RPMI8226 (cell line): ENCODE results near the gene HNRNPL.
"Not testable (repeated sequence)": the region's sequence is repeated elsewhere in the genome, so short reads cannot be mapped to it uniquely, and the experiment has no call there.

Experiments used
- DNase-seq: peaks from one replicate; pipeline ENCODE4 v3.0.0-alpha.2; 2015

The HNRNPL gene

GRCh38 chr19:38821230-38821825, 28.5 kb downstream of the HNRNPL start:
- not testable (repeated sequence) for DNase-seq

DNA sequence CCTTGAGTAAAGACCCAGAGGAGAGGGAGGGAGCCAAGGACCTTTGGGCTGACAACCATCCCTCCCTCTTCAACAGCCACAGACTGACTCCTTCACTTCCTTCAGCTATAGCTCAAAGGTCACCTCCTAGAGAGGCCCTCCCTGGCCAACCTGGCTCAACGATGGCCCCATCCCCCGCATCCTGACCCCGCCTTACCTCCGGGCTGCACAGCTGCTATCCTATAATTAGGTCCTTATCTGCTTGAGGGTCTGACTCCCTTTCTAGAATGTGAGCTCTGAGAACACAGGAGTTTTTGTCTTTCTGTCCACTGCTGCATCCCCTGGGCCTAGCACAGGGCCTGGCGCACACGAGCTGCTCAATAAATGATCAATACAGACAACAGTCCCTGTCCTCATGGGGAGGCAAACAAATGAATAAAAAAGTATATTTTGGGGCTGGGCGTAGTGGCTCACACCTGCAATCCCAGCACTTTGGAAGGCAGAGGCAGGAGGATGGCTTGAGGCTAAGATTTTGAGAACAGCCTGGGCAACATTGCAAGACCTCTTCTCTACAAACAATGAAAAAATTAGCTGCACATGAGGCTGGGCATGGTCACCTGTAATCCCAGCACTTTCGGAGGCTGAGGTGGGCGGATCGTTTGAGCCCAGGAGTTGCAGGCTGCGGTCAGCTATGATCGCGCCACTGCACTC, 30.4 kb downstream of the HNRNPL start:
- no peak for DNase-seq

DNA sequence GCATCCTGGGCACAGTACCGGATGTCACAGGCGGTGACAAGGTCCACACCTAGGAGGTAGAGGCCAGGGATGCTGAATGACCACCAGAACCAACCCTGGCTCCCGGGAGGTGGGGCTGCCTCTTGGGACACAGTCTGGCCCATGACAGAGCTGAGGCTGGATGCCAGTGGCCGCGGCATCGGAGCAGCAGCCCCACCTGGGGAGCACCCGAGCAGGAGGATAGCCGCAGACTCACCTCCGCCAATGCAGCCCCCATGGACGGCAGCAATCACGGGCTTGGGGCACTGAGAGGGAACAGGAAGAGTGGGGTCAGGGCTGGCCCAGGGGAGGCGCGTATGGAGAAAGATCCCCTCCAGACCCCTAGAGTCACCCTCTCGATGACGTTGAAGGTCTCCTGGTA, 32.7 kb downstream of the HNRNPL start:
- DNase-seq: no peak

GRCh38 chr19:38816131-38816750, 33.5 kb downstream of the HNRNPL start:
- no peak for DNase-seq

DNA sequence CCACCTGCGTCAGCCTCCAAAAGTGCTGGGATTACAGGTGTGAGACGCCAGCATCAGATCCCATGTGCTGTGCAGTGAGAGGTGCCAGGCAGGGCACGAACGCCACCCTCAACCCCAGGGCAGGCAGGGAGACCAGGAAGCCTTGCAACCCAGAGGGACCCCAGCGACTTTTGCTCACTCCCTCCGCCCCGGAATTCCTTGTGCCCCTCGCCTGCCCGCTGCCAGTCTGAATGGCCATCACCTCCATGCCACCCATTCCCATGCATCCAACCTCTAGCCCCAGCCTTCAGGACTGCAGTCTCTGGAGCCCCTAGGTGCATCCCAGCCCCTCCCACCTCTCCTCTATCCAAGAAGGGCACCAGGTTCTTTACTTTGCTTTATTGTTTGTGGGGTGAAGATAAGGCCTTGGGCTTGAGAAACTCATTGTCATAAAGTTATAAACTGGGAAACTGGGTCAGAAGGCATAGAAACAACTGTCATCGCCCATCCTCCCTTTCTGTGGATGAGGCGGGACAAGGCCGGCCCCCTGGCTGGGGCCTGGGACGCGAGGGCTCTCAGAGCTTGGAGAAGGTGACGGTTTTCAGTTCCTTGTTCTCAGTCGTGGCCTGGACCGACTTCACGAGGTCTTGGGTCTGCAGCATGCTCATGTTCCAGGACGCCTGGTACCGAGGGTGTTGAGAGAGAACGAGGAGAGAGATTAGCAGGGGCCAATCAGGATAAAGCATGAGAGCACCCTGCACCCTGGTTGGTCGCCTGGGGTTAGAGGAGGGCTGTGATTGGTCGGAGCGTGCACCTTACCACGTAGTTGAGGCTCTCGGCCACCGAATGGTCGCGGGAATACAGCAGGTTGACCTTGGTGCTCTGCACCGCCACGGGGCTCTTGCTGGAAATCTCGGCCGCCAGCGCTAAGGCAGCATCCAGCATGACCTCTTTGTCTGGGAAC, 34.5 kb downstream of the HNRNPL start:
- DNase-seq: no peak

GRCh38 chr19:38813932-38814331, 35.9 kb downstream of the HNRNPL start:
- not testable (repeated sequence) for DNase-seq

GRCh38 chr19:38813323-38813722, 36.5 kb downstream of the HNRNPL start:
- no peak for DNase-seq

- no peak for DNase-seq
Measured at GRCh38 chr19:38812841-38813320, 36.9 kb downstream of the HNRNPL start, which contains the start of gene LGALS4. Gene LGALS4, minus strand, starts transcription at chr19:38812945. Its CDS starts 59 bp downstream, at chr19:38812886.

DNA sequence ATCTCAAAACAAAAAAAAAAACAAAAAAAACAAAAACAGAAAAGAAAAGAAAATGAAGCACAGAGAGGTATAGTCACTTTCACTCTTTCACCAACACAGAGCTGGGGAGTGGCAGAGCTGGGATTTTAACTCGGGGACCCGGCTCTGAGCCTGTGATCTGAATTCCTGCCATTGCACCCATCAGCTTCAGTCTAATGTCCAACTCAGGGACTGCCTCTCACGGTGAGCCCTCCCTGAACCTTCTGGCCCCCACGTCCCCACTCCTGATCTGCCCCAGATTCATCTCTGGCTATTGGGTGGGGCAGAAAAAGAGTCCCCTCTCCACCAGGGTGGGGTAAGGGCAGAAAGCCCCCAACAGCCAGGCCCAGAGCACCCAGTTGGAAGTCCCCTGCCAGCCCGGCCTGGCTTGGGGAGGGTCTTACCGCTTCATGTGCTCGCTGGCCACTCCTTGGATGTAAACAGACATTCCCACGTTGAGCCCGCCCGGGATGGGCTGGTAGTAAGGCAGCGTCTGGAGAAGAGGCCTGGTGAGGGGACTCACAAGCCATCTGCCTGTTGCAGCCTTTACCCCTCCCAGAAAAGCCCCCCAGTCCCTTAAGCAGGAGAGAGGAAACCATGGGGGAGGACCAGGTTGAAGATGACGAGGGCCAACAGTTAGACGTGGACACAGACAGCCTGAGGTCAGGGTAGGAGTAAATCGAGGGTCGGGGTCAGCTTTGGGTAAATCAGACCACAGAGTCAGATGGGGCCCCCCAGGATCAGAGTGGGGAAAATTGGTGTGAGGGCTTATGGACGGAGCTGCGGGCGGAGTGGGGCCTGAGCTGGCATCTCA, 37.6 kb downstream of the HNRNPL start:
- no peak for DNase-seq

- DNase-seq: no peak
Measured at GRCh38 chr19:38809592-38810252, 40.1 kb downstream of the HNRNPL start.

DNA sequence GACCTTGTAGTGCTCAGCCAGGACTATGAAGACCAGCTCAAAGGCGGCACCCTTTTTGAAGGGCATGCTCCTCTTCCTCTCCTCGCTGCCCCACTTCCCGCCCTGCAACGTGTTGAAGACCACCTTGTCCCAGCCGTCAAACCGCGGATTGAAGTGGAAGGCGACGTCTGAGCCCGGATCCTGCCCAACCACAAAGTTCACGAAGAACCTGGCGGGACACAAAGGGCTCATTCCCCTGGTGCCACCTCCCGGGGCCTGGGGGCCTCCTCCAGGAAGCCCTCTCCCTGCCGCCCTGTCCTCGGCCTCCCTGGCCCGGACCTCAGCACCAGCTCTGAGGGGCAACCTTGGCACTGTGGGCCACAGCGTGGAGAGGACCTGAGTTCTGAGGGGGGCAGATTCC, 41.0 kb downstream of the HNRNPL start:
- DNase-seq: no peak

DNA sequence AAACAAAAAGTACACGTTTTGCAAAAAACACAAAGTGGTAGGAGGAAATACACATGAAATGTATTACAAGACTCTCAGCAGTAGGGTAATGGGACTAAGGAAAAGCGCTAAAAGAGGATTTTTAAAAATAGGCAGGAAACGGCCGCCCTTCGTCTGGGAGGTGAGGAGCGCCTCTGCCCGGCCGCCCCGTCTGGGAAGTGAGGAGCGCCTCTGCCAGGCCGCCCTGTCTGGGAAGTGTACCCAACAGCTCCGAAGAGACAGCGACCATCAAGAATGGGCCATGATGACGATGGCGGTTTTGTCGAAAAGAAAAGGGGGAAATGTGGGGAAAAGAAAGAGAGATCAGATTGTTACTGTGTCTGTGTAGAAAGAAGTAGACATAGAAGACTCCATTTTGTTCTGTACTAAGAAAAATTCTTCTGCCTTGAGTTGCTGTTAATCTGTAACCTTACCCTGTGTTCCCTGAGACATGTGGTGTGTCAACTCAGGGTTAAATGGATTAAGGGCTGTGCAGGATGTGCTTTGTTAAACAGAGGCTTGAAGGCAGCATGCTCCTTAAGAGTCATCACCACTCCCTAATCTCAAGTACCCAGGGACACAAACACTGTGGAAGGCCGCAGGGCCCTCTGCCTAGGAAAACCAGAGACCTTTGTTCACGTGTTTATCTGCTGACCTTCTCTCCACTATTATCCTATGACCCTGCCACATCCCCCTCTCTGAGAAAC, 42.2 kb downstream of the HNRNPL start:
- not testable (repeated sequence) for DNase-seq

GRCh38 chr19:38806371-38806770, 43.4 kb downstream of the HNRNPL start:
- DNase-seq: no peak

- no peak for DNase-seq
Measured at GRCh38 chr19:38805180-38805579, 44.6 kb downstream of the HNRNPL start.

GRCh38 chr19:38803543-38803942, 46.2 kb downstream of the HNRNPL start:
- no peak for DNase-seq

DNA sequence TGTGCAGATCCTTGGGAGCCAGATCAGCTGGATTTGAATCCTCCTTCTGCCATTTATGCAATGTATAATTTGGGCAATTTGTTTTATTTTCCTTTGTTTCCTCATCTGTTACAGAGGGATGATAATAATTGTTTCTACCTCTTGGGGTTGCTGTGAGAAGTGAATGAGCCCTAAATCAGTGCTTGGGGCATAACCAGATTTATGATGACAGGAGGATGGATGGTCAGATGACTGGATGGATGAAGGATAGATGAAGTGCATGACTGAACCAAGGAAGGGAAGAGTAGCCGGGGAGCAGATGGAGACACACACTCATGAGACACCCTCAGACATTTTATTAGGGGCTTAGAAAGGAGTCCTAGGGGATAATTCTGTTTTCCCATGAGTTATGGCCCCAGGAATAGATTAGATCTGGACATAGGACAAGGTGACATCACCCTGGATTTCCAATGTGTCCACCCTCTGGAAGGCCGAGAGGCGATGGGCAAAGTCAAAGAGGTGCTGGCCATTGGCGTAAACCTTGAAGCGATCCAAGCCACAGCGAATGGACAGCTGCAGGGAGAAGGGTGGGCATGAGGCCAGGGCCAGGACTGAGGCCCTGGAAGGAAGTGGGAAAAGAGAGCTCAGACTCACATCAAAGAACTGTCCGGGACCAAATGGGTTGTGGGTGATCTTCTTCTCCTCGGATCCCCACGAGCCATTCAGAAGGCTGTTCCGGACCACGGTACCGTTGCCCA, 48.3 kb downstream of the HNRNPL start:
- DNase-seq: no peak

- DNase-seq: no peak
Measured at GRCh38 chr19:38800577-38801347, 49.0 kb downstream of the HNRNPL start.

- no peak for DNase-seq
Measured at GRCh38 chr19:38799104-38799503, 50.7 kb downstream of the HNRNPL start.

DNA sequence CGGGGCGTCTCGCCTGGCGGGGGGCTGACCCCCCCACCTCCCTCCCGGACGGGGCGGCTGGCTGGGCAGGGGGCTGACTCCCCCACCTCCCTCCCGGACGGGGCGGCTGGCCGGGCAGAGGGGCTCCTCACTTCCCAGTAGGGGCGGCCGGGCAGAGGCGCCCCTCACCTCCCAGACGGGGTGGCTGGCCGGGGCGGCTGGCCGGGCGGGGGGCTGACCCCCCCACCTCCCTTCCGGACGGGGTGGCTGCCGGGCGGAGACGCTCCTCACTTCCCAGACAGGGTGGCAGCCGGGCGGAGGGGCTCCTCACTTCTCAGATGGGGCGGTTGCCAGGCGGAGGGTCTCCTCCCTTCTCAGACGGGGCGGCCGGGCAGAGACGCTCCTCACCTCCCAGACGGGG, 52.0 kb downstream of the HNRNPL start:
- not testable (repeated sequence) for DNase-seq
